ENCODE results near the gene MGRN1. TPM values are rescaled to one million over a fixed set of nuclear protein-coding genes. Genes with fewer than 3 reads are reported as not detected.

The MGRN1 gene
- total RNA-seq, 1 donor from 2014 or later: 201 TPM

- DNase-seq (ENCODE audit: low spot score in 2 of 2): no peak
- TF ChIP-seq CTCF (IDR thresholded peaks at IDR 0.05): no peak
- H3K27ac ChIP-seq: peak overlapping the region in 1 of 2 donors; percentile 92
- peaks cover 1 to 3% of the 10 kb centered on the region in 2 donors for H3K9me3 ChIP-seq
- H3K27me3 ChIP-seq: no peaks in the 10 kb centered on the region
- H3K36me3 ChIP-seq: peaks cover 0 to 6% of the 10 kb centered on the region in 2 donors
- peaks cover 7 to 23% of the 10 kb centered on the region in 2 donors for H3K4me1 ChIP-seq
- H3K4me3 ChIP-seq: peak overlapping the region; percentile 79 to 98
- intact Hi-C loops (cut with DNase I): no loop called here
Measured at GRCh38 chr16:4626396-4626795, 1.8 kb downstream of the MGRN1 start.

GRCh38 chr16:4628283-4628682 is 3.7 kb downstream of the MGRN1 start:
- Histone ChIP-seq H3K4me1 (peaks cover 7 to 23% of the 10 kb centered on the region in 2 donors), H3K27me3 (no peaks in the 10 kb centered on the region), H3K9me3 (peaks cover 3 to 4% of the 10 kb centered on the region in 2 donors), H3K27ac (no peak overlapping the region), H3K36me3 (peaks cover 0 to 8% of the 10 kb centered on the region in 2 donors), H3K4me3 (no peak overlapping the region)
- no peak for DNase-seq (ENCODE audit: low spot score in 2 of 2)
- intact Hi-C loops (cut with DNase I): no loop called here
- TF ChIP-seq CTCF (IDR thresholded peaks at IDR 0.05): no peak

GRCh38 chr16:4631444-4631843 is 6.8 kb downstream of the MGRN1 start:
- Histone ChIP-seq H3K27ac (no peak overlapping the region), H3K4me3 (no peak overlapping the region), H3K9me3 (peaks cover 3 to 4% of the 10 kb centered on the region in 2 donors), H3K36me3 (peaks cover 5 to 8% of the 10 kb centered on the region in 2 donors), H3K27me3 (no peaks in the 10 kb centered on the region), H3K4me1 (peaks cover 0 to 9% of the 10 kb centered on the region in 2 donors)
- TF ChIP-seq CTCF (IDR thresholded peaks at IDR 0.05): no peak
- intact Hi-C loops (cut with DNase I): no loop called here
- no peak for DNase-seq (ENCODE audit: low spot score in 2 of 2)

GRCh38 chr16:4633910-4634635 is 9.4 kb downstream of the MGRN1 start:
- H3K27me3 ChIP-seq: no peaks in the 10 kb centered on the region
- peaks cover 5 to 8% of the 10 kb centered on the region in 2 donors for H3K36me3 ChIP-seq
- DNase-seq (ENCODE audit: low spot score in 2 of 2): no peak
- no peak overlapping the region for H3K27ac ChIP-seq
- no peak overlapping the region for H3K4me3 ChIP-seq
- H3K9me3 ChIP-seq: peaks cover 3 to 4% of the 10 kb centered on the region in 2 donors
- no peaks in the 10 kb centered on the region for H3K4me1 ChIP-seq
- TF ChIP-seq CTCF (IDR thresholded peaks at IDR 0.05): no peak
- intact Hi-C loops (cut with DNase I): no loop called here

- Histone ChIP-seq H3K4me1 (no peaks in the 10 kb centered on the region), H3K27ac (no peak overlapping the region), H3K36me3 (peaks cover 5 to 8% of the 10 kb centered on the region in 2 donors), H3K9me3 (peaks cover 3 to 4% of the 10 kb centered on the region in 2 donors), H3K27me3 (no peaks in the 10 kb centered on the region), H3K4me3 (no peak overlapping the region)
- DNase-seq (ENCODE audit: low spot score in 2 of 2): no peak
- TF ChIP-seq CTCF (IDR thresholded peaks at IDR 0.05): no peak
- intact Hi-C loops (cut with DNase I): no loop called here
Measured at GRCh38 chr16:4634768-4635167, 10.1 kb downstream of the MGRN1 start.

All from ascending aorta (tissue), 2 donors.